Activated T-cell treated with anti-CD3 and anti-CD28 coated beads, Interleukin-2, amount 50 U/mL, for 48 hours (primary cell): Measurements from ENCODE around the gene ZNF33B.
A peak's percentile ranks its signal among the peaks of the same experiment; 100 is the strongest.
"Not testable (repeated sequence)": the region's sequence is repeated elsewhere in the genome, so short reads cannot be mapped to it uniquely, and the experiment has no call there.

Experiments used
- DNase-seq, 2 experiments: peaks; one replicate each; pipeline ENCODE4 v3.0.0-alpha.2; 2020

Gene ZNF33B

DNA sequence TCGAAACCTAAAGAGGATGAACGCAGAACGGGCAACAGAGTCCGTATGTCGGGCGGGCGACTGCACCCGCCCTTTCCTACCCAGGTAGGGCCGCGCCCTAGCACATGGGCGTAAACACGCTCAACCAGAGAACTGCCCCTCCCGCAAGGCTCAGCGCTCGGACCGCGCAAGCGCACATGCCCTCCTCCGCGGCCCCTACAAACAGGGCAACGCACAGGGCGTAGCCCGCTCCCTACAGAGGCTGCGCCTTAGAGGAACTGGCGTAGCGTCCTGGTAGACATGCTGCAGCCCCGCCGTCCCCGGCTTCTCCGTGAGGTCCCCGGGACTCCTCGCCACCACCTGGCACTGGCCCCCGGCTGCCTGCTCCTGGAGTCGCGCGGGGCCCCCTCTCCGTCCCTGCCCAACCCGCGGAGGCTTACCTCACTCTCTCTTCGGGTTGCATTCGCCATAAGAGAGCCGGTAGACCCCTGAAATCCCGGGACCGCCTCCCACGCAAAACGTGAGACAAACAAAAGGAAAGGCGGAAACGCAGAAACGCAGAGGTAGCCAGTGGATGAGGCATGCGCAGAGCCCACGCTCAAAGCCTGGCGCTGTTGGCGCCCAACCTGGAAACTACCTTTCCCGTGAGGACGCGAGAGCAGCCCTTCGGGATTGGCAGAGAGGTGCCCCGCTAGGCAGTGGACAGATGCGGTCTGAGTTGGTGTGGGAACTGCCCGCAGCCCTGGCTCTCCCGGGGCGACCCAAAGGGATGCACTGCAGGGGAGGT, at the start of gene ZNF33B:
Gene ZNF33B, minus strand, starts transcription at position 516 of the 766 bp plus-strand sequence. CDS start 1,642 bp downstream, outside the sequence.
- DNase-seq, result peak; percentile 95 to 96

DNA sequence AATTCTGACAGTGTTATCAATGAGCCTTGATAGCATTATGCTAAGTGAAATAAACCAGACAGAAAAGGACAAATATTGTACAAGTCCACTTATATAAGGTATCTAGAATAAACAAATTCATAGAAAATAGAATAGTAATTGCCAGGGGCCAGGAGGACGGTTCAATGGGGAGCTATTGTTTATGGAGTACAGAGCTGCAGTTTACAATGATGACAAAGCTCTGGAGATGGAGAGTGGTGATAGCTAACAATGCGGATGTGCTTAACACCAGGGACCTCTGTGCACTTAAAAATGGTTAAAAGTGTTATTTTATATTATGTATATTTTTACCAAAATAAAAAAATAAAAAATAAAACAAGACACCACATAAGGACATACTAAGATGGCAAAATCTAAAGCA, 46.1 kb upstream of the ZNF33B start:
- DNase-seq, result no peak

DNA sequence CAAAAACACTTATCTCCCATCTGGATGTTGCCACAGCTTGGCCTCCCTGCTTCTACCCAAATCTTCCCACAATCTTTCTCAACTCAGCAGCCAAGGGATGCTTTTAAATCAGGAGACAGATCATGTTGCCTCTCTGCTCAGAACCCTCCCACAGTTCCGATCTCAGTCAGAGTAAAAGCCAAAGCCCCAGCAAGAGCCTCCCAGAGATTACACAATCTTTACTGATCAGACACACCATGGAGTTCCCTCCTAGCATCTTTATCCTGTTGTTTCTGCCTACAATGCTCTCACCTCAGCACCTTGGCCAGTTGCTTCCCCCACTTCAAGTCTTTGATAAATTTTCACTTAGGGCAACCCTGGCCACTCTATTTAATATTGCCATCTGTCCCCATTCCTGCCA, 41.9 kb upstream of the ZNF33B start:
- no peak for DNase-seq

DNA sequence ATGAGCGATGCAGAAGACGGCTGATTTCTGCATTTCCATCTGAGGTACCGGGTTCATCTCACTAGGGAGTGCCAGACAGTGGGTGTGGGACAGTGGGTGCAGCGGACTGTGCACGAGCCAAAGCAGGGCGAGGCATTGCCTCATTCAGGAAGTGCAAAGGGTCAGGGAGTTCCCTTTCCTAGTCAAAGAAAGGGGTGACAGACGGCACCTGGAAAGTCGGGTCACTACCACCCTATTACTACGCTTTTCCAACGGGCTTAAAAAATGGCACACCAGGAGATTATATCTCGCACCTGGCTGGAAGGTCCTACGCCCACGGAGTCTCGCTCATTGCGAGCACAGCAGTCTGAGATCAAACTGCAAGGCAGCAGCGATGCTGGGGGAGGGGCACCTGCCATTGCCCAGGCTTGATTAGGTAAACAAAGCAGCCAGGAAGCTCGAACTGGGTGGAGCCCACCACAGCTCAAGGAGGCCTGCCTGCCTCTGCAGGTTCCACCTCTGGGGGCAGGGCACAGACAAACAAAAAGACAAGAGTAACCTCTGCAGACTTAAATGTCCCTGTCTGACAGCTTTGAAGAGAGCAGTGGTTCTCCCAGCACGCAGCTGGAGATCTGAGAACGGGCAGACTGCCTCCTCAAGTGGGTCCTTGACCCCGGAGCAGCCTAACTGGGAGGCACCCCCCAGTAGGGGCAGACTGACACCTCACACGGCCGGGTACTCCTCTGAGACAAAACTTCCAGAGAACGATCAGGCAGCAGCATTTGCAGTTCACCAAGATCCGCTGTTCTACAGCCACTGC, 27.0 kb upstream of the ZNF33B start:
- DNase-seq, result not testable (repeated sequence)

DNA sequence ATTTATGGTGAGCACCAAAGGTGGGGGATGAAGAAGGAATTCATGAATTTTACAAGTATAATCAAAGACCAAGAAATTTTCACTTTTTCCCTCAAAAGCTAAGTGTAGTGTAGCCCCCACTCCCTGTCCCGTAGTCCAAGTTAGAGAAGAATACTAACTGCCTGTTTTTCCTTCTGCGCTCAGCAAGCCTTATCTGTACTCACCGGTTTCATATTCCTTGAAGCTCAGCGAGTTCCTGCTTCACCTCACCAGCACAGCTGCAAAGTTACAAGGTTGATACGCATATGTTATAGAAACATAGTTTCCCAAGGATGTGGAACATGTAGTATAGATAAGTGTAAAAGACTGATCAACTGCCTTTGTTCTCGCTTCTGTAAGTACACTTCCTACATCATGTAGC, 16.0 kb upstream of the ZNF33B start:
- no peak for DNase-seq

DNA sequence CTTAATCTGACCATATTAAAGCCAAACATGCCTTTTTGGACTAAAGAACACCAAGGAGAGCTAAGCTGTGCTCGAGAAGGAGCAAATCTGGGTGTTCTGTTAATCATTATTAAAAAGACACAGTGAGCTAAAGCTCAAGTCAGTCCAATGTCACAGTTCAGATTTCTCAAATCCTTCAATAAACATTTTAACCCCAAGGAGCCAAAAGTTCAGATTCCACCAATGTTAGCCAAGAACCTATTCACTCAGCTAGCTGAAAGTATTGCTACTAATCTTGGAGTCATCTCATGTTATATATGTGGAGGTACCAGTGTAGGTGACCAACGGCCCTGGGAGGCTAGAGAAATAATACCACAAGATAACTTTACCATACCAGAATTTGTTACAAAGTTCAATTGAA, 14.5 kb upstream of the ZNF33B start:
- no peak for DNase-seq

DNA sequence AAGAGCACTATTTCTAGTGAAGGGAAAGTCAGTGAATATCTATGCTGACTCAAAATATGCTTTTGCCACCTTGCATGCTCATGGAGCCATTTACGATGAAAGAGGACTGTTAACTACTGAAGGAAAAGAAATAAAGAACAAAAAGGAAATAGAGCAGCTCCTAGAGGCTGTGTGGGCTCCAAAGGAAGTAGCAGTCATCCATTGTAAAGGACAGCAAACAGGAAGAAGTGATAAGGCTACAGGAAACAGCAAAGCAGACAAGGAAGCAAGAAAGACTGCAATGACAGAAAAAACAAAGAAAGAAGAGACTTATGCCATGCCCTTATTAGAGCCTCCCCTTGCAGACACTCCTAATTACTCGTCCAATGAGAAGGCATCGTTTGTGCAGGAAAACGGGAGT, 12.0 kb upstream of the ZNF33B start:
- DNase-seq, result no peak

DNA sequence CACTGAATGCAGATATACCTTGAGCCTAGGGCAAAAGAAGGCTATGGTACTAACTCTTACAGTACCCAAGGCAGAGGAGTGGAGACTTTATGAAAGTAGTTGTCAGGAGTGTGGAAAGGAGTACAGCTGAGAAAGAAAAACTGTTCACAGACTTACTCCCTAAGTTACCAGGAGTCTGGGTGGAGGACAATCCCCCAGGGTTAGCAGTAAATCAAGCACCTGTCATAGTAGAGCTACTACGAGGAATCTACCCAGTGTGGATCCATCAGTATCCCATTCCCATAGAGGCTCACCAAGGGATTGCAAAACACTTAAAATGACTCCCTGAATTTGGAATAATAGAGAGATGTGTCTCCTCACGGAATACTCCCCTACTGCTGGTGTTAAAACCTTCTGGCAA, 10.1 kb upstream of the ZNF33B start:
- DNase-seq, result no peak

DNA sequence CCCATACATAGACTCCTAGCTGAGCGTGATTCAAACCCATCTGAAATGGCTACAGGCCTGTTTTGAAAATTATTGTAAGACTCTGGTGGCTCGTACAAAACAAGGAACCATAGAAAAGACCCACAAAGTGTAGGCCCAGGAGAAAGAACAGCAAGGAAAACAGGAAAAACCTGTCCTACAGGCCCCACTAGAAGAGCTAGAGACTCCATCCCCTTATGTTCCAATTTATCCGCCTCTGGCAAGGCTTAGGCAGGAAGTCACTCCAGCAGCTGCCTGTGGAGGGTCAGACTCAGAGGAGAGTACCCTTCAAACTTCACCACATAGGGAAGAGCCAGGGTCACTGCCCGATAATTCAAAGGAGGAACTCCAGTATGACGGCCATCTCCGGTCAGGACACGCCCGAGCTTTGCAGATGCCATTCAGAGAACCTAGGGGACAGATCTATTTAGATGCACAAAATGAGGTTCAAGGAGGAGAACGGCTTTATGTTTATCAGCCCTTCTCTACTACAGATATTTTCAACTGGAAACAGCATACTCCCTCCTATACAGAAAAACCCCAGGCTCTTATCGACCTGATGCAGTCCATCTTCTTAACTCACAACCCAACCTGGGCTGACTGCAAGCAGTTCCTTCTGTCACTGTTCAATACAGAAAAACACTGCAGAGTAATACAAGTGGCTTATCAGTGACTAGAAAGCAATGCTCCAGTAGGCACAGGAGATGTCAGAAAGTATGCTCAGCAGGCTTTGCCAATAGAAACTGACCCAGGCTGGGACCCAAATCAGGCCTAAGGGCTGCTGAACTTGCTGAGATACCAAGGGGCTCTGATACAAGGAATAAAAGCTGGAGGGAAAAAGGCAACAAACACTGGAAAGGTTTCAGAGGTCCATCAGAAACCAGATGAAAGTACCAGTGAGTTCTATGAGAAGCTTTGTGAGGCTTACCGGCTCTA, 8.6 kb upstream of the ZNF33B start:
- no peak for DNase-seq

DNA sequence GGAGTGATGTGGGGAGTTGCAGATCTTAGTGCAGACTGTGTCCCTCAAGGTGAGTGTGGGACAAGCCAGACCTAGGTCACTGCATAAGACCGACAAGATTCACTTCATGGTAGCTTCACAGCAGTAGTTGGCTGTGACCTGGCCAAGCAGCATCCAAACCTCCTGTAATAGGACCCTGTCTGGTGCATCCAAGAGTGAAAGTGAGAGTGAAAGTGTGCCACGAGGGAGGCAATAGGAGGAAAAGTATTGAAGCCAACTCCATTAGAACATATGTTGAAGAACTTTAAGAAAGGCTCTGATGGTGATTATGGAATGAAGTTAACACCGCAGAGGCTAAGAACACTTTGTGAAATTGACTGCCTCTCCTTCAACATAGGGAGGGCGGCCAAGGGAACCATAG, 7.8 kb upstream of the ZNF33B start:
- DNase-seq, result no peak

DNA sequence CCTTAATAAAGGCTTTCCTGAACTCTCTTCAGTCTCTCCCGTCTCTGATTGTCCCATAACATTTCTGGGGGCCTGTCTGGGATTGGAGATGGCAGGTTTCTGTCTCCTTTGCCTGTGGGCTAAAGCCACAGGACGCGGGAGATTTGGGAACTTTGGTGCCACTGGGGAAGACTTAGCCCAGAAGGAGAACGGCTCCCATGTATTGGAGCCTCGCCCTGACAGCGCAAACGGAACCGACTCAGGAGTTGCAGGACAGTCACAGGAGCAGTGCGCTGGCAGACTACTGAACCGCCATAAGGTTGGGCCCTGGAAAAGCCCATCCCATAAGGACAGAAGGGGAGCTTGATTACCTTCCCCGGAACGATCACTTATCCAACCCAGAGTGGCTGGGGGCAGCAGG, 7.1 kb upstream of the ZNF33B start:
- no peak for DNase-seq

DNA sequence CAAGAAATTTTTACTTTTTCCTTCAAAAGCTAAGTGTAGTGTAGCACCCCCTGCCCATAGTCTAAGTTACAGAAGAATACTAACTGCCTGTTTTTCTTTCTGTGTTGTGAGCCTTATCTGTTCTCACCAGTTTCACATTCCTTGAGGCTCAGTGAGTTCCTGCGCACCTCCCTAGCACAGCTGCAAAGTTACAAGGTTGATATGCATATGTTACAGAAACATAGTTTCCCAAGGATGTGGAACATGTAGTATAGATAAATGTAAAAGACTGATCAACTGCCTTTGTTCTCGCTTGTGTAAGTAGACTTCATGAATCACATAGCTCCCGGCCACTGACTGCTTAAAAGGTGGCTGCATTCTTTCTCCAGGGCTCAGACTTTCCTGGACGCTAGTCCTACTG, 6.7 kb upstream of the ZNF33B start:
- no peak for DNase-seq

DNA sequence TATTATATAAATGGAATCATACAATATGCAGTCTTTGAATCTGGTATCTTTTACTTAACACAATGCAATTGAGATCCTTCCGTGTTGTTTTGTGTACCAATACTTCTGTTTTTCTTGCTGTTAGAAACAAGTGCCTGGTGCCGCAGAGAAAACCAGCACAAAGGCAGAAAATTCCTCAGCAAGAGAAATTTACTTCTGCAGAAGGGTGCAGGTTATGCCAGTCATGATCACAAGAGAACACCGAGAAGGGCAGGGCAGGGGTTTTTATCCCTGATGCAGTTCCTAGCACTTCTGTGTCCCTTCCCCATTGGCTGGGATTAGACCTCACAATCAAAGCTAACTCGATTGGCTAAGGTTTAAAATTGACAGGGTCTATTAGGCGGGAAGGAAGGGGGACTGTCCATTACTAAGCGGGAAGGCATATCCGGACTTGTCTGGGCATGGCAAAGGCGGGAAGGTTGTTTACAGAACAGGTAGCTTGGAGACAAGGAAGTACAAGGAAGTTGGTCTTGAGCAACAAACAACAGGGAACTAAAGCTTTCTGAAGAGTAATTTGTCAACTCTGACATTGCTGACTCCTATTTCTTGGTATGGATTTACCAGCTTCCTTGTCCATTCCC, 2.4 kb upstream of the ZNF33B start:
- DNase-seq, result no peak

DNA sequence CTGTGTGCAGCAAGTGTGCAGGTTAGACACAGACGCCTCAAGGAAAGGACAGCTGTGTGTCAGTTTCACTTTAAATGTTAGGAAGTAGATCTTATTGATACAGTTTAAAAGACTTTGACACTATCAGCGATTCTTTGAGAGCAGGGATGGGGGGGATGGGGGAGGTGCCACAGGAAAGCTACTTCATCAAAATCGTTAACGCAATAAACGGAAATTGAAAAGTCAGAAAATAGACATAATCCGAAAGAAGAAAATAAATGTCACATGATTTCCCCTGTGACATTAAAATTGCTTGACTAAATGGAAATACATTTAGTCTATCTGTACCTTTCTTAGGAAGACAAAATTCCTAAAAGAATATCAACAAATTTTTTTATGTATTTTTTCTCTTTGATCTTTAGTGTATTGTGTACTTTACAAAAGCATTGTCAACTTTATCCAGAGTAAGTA, 476 bp upstream of the ZNF33B start:
- no peak for DNase-seq

DNA sequence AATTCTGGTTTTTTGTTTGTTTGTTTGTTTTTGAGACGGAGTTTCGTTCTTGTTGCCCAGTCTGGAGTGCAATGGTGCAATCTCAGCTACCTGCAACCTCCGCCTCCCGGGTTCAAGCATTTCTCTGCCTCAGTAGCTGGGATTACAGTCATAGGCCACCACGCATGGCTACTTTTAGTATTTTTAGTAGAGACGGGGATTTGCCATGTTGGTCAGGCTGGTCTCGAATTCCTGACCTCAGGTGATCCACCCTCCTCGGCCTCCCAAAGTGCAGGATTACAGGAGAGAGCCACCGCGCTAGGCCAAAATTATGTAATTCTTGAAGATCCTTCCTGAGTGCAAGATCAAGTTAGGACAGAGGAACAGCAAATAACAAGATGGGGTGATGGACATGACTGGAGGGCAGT, 719 bp downstream of the ZNF33B start:
- DNase-seq, result no peak

DNA sequence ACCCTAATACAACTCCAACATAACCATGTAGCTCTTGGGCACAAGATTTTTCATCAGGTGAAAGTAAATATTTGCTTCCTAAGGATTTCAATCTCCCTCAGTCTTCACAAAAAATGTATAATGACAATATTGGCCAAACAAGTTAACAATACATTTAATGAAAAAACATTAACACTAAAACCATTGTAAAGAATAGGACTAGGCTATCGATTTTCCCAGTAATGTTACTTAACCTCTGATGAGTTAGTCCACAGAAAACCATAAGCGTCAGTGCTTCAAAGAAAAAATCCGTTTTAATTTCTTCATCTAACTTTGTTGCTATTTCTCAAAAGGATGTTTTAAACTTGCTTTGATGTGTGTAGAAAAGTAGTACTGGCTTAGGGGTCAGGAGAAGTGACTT, 1.2 kb downstream of the ZNF33B start:
- no peak for DNase-seq

DNA sequence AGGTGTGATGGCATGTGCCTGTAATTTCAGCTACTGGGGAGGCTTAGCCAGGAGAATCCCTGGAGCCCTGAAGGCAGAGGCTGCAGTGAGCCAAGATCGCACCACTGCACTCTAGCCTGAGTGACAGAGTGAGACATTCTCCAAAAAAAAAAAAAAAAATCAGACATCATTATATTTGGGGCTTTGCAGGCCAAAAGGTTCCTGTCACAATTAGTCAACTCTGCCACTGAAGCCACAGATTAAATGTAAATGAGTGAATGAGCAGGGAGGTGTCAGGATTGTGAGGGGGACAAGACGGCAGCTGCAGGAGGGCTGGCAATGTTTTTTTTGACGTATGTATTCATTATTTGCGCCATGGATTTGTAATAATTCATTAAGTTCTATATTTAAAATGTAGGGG, 3.3 kb downstream of the ZNF33B start:
- no peak for DNase-seq

DNA sequence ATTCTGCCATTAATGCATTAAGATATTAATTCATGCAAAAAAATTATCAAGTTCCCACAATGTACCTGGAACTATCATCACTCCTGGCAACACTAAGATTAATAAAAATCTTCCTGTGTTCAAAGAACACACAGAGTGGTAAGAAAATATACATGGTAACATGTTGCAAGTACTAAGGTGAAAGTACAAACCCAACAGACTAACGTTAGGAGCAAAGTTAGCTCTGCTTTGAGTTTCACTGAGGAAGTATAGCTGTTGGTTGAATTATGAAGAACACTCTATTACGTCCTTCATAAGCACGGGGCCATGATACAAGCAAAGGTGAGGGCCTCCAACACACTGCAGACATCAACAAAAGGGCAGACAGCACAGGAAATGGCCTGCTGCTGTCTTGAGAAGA, 5.8 kb downstream of the ZNF33B start:
- DNase-seq, result no peak

DNA sequence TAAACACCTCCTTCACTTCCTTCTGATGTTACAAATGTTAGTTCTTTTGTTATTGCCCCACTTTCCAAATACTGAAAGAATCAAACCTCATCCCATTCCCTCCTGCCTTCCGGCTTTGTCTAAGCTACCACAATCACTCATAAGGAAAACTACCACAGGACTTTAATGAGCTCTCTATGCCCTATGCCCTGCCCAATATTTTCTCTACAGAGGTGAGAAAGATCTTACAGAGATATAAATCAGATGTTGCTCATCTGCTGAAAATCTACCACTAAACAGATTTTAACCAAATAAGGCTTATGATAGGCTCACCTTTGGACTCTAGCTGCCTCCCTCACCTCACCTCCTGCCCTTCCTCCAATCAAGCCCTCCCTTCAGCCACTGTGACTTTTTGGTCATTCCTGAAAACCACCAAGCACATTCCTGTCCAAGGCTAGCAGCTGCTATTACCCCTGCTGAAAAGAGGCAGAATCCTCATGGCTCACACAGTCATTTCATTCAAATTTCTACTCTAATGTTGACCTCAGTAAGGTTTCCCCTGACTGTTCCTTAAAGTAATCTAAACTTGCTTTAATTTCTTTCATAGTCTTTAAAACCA, 7.7 kb downstream of the ZNF33B start:
- no peak for DNase-seq

DNA sequence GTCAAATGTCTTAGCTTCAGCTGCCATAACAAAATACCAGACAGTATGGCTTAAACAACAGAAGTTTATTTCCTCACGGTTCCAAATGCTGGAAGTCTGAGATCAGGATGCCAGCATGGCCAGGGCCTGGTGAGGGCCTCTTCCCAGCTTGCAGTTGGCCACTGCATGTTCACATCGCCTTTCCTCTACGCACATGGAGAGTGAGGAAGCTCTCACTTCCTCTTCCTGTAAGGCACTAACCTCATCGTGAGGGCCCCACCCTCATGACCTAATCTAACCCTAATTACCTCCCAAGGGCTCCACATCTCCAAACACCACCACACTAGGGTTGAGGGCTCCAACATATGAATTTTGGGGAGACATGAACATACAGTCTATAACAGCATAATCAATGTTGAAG, 14.4 kb downstream of the ZNF33B start:
- no peak for DNase-seq

DNA sequence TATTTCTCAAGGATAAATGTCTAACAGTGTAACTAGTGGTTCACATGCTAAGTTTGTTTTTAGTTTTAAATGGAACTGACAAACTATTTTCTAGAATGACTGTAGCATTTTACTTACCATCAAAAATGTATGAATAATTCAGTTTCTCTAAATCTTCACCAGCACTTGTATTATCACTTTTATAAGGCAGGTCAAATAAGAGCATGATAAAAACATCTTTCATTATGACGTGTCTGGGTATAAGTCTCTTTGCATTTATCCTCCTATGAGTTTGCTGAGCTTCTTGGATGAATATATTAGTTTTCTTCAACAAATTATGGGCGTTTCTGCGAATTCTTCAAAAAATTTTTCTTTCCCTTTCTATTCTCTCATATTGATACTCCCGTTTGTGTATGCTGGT, 19.9 kb downstream of the ZNF33B start:
- no peak for DNase-seq

DNA sequence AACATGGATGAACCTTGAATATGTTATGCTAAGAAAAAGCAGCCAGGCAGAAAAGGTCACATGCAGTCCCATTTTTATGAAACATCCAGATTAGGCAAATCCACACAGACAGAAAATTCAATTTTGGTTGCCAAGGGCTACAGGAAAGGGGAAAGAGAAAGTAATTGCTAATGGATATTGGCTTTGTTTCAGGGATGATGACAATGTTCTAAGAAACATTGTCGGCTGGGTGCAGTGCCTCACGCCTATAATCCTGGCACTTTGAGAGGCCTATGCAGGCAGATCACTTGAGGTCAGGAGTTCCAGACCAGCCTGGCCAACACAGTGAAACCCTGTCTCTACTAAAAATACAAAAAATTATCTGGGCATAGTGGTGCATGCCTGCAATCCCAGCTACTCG, 23.0 kb downstream of the ZNF33B start:
- no peak for DNase-seq
